ENCODE measurements around the gene FAM117B.
"Not testable (repeated sequence)": the region's sequence is repeated elsewhere in the genome, so short reads cannot be mapped to it uniquely, and the experiment has no call there.

Gene FAM117B

GRCh38 chr2:202758604-202759003 is 123.8 kb downstream of the FAM117B start:
- no peak for DNase-seq (ENCODE audit: low read depth)

DNA sequence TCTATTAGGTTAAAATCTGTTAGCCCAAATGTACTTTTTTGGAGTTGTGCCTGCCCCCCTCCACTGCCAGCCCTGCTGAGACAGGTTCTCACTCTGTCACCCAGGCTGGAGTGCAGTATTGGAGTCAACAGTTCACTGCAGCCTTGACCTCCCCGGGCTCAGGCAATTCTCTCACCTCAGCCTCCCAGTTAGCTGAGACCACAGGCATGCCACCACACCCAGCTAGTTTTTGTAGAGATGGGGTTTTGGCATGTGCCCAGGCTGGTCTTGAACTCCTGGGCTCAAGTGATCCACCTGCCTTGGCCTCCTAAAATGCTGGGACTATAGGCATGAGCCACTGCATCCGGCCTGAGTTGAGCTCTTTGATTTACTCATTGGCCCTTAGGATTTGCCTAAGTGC is 126.1 kb downstream of the FAM117B start:
- DNase-seq (ENCODE audit: low read depth), result no peak

DNA sequence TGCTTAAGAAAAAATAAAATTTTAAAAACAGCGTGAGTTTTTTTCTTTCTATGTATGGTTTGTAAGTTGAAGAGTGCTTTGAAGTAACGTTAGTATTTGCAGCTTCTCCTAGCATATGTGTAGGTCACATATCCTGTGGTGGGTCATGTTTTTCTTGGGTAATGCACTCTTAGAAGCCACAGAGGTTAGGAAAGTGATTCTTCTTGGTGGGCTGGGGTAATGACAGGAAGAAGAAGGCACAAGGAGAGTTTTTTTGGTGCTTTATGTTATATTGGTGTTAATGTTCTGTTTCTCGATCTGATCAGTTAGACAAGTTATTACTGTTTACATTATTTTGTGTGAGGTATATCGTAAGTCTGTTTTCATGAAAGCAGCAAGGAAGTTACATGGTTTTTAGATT is 127.8 kb downstream of the FAM117B start:
- DNase-seq (ENCODE audit: low read depth), result no peak

- DNase-seq (ENCODE audit: low read depth), result no peak
Measured at GRCh38 chr2:202763916-202764315, 129.1 kb downstream of the FAM117B start.

DNA sequence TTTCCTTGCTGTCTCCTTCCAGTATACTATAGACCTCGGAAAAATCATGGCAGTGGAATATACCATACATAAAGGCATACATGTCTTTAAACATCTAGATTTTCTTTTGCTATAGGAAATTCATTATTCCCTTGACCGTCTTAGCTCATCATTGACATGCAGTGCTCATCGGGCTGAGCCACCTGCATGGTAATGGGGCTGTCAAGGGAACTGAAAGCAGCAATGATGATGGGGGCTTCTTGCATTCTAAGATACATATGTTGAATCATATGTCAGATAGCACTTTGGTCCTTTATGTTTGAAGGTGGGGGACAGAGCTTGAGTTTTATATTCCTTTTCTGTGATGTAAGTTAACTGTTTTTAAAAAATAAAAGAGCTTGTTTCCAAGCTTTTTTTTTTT is 130.2 kb downstream of the FAM117B start:
- DNase-seq (ENCODE audit: low read depth), result no peak

DNA sequence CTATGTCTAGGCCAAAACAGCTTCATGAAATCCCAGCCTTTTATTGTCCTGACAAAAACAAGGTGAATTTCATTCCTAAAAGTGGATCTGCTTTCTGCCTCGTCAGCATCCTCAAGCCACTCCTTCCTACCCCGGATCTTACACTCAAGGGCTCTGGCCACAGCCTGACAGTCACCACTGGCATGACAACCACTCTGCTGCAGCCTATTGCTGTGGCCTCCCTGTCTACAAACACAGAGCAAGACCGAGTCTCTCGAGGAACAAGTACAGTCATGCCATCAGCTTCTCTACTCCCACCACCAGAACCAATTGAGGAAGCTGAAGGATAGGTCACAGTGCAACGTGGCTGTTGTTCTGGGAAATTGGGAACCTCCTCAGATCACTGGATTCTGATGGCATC is 130.7 kb downstream of the FAM117B start:
- no peak for DNase-seq (ENCODE audit: low read depth)

DNA sequence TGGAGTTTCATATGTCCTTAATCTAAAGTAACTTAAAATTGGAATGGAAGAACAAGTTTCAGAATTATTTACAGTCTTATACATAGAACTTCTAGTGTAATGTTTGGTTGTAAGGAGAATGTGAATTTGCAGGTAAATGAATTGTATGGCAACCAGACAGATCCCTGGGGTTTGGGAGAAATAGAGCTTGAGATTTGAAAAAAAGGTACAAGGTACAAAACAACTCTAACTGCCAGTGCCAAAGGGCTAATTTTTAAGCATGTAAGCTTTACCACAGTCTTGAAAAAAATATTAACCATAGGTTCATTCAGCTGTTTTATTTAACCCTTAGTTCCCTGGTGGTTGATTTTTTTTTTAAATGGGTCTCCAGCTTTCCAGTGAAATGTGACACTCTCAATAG is 133.5 kb downstream of the FAM117B start:
- no peak for DNase-seq (ENCODE audit: low read depth)

DNA sequence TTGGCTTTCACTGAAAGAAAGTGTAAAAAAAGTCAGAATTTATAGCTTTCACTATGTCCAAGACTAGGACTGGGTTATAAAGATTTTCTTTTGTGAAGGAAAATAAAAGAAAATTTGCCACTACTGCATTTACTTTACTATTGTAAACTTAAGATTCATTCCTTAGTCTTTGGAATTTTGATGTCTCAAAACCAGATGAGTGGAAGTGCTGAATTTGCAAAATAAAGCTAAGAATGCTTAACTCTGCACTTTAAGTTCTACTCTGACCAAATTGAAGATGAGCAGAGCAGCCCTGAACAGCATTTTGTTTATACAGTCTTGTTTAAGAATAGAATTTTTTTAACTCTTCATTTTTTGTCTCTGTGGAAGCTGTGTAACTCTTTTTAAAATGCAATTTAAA is 134.4 kb downstream of the FAM117B start:
- DNase-seq (ENCODE audit: low read depth), result no peak

- DNase-seq (ENCODE audit: low read depth), result no peak
Measured at GRCh38 chr2:202771336-202771735, 136.6 kb downstream of the FAM117B start.

DNA sequence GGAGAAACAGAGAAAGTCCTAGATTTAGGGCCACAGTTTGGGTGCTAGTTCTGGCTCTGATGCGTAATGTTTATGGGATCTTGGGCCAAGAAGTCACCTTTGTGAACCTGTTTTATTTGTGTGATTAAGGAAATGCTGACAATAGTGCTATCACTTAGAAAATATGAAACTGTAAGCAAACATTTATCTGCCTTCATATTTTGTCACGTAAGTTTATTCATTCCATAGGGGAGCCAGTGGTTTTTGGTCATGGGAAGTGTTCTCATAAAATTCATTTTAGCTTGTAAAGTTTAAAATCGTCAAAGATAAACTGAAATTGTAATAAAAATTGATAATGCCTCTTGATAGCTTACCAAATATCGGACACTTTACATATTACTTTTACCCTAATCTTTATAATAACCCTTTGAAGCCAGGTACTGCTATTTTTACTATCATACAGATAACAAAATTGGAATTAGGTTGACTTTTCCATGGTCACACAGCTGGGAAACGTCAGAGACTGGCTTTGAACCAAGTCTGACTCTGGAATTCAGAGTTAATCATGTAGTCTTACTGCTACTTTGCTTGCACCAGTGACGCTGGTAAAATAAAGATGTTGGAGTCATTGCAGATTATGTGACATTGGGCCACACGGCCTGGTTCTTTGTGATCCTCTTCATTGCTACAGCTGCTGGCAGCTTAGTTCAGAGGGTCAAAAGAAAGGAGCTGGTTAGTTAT is 137.1 kb downstream of the FAM117B start:
- no peak for DNase-seq (ENCODE audit: low read depth)

- no peak for DNase-seq (ENCODE audit: low read depth)
Measured at GRCh38 chr2:202773301-202773973, 138.7 kb downstream of the FAM117B start.

DNA sequence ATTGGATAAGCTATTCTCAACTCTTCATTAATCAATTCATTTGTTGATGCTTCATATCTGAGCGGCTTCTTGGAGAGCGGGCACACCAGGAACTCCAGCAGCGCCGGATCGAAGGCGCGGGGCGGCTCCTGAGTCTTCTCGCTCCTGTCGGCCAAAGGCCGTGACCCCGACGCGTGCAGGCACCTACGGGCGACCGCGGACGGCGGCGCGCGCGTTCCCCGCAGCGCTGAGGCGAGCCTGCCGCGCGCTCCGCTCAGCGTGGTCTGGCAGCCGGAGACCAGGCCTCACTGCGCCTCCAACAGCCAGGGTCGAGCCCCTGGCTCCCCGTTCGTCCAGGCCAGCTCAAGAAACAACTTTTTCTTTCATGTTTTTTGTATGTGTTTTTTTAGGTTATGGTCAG is 139.3 kb downstream of the FAM117B start:
- no peak for DNase-seq (ENCODE audit: low read depth)

DNA sequence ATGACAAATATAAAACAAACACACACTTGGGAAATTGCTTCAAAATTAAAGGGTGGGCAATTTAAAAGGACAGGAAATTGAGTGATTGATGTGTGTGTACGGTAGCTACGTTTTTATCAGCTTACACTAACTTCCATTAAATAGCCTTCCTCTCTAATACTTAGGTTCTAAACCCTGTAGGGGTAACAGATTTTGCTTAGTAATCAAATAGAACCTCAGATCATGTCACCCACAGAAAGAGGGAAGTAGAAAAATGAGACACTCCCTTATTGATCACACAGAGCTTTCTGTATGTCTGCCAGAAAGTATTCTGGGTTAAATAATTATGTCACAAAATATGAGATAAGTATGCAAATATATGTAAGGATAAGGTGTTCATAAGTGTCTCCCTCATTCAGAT is 143.4 kb downstream of the FAM117B start:
- DNase-seq (ENCODE audit: low read depth), result no peak

GRCh38 chr2:202780514-202781021 is 145.8 kb downstream of the FAM117B start:
- no peak for DNase-seq (ENCODE audit: low read depth)

- no peak for DNase-seq (ENCODE audit: low read depth)
Measured at GRCh38 chr2:202782940-202783558, 148.3 kb downstream of the FAM117B start.

- DNase-seq (ENCODE audit: low read depth), result no peak
Measured at GRCh38 chr2:202786842-202787241, 152.1 kb downstream of the FAM117B start.

GRCh38 chr2:202790676-202791075 is 155.9 kb downstream of the FAM117B start:
- DNase-seq (ENCODE audit: low read depth), result no peak

DNA sequence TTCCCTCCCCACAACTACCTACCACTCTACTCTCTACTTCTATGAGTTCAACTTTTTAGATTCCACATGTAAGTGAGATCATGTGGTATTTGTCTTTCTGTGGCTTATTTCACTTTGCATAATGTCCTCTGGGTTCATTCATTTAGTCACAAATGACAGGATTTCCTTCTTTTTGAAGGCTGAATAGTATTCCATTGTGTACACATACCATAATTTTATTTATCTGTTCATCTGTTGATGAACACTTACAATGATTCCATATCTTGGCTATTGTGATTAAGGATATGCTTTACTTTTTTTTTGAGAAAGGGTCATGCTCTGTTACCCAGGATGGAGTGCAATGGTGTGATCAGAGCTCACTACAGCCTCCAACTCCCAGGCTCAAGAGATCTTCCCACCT is 163.2 kb downstream of the FAM117B start:
- no peak for DNase-seq (ENCODE audit: low read depth)

- not testable (repeated sequence) for DNase-seq (ENCODE audit: low read depth)
Measured at GRCh38 chr2:202805911-202806310, 171.1 kb downstream of the FAM117B start.

GRCh38 chr2:202807431-202808138 is 172.8 kb downstream of the FAM117B start:
- DNase-seq (ENCODE audit: low read depth), result not testable (repeated sequence)

DNA sequence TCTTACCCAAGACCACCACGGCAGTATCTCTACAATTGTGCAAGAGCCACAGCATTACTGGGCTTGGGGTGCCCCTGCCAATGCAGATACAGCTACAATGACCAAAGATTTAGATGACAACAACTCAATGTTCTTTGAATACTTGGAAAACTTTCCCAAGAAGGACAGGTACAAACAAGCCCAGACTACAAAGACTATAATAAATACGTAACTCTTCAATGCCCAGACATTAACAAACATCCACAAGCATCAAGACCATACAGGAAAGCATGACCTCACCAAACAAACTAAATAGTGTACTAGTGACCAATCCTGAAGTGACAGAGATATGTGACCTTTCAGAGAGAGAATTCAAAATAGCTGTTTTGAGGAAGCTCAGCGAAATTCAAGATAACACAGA is 174.0 kb downstream of the FAM117B start:
- DNase-seq (ENCODE audit: low read depth), result no peak

DNA sequence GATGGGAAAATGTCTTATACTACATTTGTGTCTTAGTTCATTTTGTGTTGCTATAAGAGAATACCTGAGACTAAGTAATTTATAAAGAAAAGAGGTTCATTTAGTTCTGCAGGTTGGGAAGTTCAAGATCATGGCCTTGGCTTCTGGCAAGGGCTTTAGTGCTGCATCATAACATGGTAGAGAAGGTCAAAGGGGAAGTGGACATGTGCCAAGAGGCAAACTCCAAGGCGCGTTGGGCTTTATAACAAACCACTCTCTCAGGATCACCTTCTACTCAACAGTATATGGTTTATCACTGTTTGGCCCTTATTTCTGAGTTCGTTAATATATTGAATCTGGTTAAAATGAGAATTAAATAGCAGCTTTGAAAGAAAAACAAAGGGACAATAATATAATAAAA is 178.6 kb downstream of the FAM117B start:
- no peak for DNase-seq (ENCODE audit: low read depth)

- DNase-seq (ENCODE audit: low read depth), result no peak
Measured at GRCh38 chr2:202814226-202814625, 179.5 kb downstream of the FAM117B start.
